Mesothelial cell of epicardium (in vitro differentiated cells): Measurements from ENCODE around the gene GFOD1. TPM values are rescaled to one million over a fixed set of nuclear protein-coding genes. Genes with fewer than 3 reads are reported as not detected.

Experiments
- DNase-seq, 2 experiments: peaks; one replicate each; pipeline ENCODE4 v3.0.0; 2021; ENCODE audit warnings: low spot score in 2 of 2; ENCODE audit not compliant: unreplicated experiment in 2 of 2
- H3K27ac Mint-ChIP-seq: 2 replicates; pipeline ENCODE4 v1.8.0; 2021; ENCODE audit warnings: mixed read lengths
- H3K27me3 Mint-ChIP-seq: 2 replicates; pipeline ENCODE4 v1.8.0; 2021; ENCODE audit warnings: low read depth, mixed read lengths
- H3K36me3 Mint-ChIP-seq: 2 replicates; pipeline ENCODE4 v1.8.0; 2021; ENCODE audit warnings: mixed read lengths
- H3K4me1 Mint-ChIP-seq: 2 replicates; pipeline ENCODE4 v1.8.0; 2021; ENCODE audit warnings: mixed read lengths
- H3K4me3 Mint-ChIP-seq: 2 replicates; pipeline ENCODE4 v1.8.0; 2021; ENCODE audit warnings: mild to moderate bottlenecking, moderate library complexity, mixed read lengths
- H3K9me3 Mint-ChIP-seq: 2 replicates; pipeline ENCODE4 v1.8.0; 2021; ENCODE audit warnings: mixed read lengths
- total RNA-seq: library from RNA; stranded (reverse); gene quantifications from 3 replicates; pipeline ENCODE4 v1.2.1, GENCODE V29; 2021
- TF ChIP-seq, protein P1 (sequence below): fragments of 200-600 bp; sonication (generic); IDR thresholded peaks from one replicate; pipeline ENCODE4 v1.5.0; 2021; ENCODE audit warnings: antibody characterized with exemption; ENCODE audit not compliant: unreplicated experiment

Gene GFOD1
- total RNA-seq, 1 donor from 2014 or later: 4.8 TPM

DNA sequence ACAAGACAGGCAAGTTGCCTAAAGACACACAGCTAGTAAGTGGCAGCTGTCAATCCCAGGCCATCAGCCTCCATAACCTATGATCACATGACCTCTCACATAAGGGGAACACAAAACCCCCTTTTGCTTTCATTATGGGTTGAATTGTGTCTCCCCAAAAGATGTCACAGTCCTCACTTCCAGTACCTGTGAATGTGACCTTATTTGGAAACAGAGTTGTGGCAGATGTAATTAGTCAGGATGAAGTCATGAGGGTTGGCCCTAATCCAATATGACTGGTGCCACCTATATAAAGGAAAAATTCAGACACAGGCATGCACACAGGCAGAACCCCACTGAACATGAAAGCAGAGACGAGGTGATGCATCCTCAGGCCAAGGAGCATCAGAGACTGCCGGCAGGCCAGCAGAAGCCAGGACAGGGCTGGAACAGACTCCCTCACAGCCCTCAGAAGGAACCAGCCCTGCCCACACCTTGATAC lies 33.6 kb downstream of the GFOD1 start:
- no peak for DNase-seq
- Mint-ChIP-seq H3K4me3 (no peak overlapping the region), H3K27me3 (peaks cover 15% of the 10 kb centered on the region), H3K27ac (no peak overlapping the region), H3K9me3 (peaks cover 4% of the 10 kb centered on the region), H3K4me1 (peaks cover 10% of the 10 kb centered on the region), H3K36me3 (no peaks in the 10 kb centered on the region)
- TF ChIP-seq, protein P1, sequence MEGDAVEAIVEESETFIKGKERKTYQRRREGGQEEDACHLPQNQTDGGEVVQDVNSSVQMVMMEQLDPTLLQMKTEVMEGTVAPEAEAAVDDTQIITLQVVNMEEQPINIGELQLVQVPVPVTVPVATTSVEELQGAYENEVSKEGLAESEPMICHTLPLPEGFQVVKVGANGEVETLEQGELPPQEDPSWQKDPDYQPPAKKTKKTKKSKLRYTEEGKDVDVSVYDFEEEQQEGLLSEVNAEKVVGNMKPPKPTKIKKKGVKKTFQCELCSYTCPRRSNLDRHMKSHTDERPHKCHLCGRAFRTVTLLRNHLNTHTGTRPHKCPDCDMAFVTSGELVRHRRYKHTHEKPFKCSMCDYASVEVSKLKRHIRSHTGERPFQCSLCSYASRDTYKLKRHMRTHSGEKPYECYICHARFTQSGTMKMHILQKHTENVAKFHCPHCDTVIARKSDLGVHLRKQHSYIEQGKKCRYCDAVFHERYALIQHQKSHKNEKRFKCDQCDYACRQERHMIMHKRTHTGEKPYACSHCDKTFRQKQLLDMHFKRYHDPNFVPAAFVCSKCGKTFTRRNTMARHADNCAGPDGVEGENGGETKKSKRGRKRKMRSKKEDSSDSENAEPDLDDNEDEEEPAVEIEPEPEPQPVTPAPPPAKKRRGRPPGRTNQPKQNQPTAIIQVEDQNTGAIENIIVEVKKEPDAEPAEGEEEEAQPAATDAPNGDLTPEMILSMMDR: no peak

DNA sequence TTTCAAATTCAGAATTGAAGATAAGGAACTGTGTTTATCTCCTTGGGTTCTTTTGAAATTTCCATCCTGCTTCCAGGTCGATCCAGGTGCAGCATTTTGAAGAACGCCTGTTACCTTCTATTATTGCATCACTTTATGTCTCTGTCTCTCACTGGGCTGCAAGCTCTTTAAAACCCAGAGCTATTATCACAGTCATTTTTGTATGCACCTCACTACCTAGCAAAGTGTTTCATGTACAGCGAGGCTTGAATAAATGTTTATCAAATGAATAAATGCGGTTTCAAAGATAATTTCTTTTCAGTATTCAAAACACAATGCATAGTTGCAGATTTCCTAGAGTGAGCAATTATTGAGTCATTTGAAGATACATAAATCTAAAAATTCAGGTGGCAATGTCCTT lies 34.2 kb downstream of the GFOD1 start:
- Mint-ChIP-seq H3K9me3 (peaks cover 4% of the 10 kb centered on the region), H3K27me3 (peaks cover 21% of the 10 kb centered on the region), H3K4me1 (peaks cover 10% of the 10 kb centered on the region), H3K36me3 (no peaks in the 10 kb centered on the region), H3K27ac (no peak overlapping the region), H3K4me3 (no peak overlapping the region)
- TF ChIP-seq, protein P1: no peak
- no peak for DNase-seq

DNA sequence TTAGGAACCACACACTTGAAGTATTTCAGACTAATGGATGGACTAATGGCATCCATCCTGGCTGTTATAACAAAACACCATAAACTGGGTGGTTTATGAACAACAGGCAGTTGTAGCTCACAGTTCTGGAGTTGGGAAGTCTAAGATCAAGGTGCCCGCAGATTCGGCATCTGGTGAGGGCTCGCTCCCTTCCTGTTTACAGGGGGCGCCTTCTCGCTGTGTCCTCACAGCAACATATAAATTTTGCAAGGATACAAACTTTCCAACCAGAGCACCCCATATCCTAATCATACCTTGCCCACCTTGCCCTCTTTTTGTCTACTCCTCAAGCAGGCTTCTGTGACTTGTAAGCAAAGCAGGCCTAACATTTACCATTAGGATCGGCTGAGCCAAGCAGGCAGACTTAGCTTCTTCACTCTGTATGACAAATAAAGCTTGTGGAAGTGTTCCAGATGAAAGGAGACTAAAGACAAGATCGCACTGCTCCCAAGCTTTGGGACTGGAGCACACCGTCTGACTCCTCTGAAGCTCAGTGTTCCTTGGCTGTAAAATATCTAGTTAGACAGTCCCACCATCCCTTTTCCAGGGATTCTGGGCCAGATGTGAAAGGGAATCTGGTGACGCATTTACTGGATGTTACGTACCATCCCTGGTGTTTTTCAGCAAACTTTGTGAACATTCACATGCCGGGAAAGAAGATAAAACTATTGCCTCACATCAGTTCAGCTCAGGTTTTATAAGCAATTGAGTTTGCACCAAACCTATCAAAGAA lies 34.9 kb downstream of the GFOD1 start:
- TF ChIP-seq, protein P1: no peak
- Mint-ChIP-seq H3K4me1 (peaks cover 10% of the 10 kb centered on the region), H3K4me3 (no peak overlapping the region), H3K36me3 (no peaks in the 10 kb centered on the region), H3K27me3 (peaks cover 25% of the 10 kb centered on the region), H3K27ac (peak overlapping the region; percentile 22), H3K9me3 (peaks cover 4% of the 10 kb centered on the region)
- no peak for DNase-seq

DNA sequence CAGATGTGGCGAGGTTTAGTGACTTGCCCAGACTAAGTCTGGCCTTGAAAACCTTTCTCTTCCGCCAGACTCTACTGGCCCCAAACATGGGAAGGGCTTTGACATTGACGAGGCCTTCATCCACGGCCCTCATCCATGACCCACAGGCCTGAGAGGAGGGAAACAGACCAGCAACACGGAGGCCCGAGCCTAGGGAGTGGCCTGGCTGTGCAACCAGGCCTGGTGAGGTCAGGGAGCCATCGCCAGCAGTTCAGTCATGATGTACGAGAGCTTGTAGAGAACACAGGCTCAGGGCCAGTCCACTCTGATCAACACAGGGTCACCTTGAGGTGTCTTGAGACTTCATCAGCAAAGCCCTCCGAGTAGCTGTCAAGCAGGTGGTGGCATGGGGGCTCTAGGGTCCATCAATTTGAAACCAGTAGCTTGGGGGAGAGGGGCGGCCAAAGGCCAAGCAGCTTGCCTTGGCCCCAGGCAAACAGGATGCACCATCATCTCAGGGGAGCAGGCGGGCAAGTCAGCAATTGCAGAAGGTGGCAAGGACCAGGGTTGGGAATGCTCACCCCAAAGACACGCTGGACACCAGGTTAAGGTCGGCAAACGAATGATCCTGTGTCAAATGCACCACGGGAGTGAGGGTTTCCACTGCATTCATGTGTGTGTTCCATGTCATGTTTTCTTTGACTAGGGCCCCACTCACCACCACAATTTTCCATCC lies 36.1 kb downstream of the GFOD1 start:
- DNase-seq: no peak
- TF ChIP-seq, protein P1: no peak
- Mint-ChIP-seq H3K9me3 (peaks cover 4% of the 10 kb centered on the region), H3K27ac (no peak overlapping the region), H3K4me3 (no peak overlapping the region), H3K27me3 (peaks cover 25% of the 10 kb centered on the region), H3K36me3 (no peaks in the 10 kb centered on the region), H3K4me1 (peaks cover 10% of the 10 kb centered on the region)

DNA sequence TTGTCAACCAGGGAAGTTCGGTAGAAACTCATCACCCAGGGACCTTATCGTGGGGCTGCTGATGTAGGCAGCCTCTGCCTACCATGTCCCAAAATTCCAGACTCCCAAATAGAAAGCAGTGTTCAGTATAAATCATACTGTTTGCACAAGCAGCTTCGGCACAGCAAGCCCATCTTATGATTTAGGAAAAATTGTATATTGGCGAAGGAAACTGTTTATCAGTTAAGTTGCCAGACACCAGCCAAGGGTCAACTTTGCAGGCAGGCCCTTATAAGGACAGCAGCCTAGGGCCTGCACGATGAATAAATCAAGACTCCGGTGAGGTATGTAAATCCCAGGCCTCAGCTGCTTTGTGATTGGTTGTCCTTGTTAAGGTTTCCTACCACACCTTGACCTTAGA lies 36.8 kb downstream of the GFOD1 start:
- Mint-ChIP-seq H3K4me1 (peaks cover 10% of the 10 kb centered on the region), H3K4me3 (no peak overlapping the region), H3K9me3 (peaks cover 4% of the 10 kb centered on the region), H3K36me3 (no peaks in the 10 kb centered on the region), H3K27ac (no peak overlapping the region), H3K27me3 (peaks cover 23% of the 10 kb centered on the region)
- DNase-seq: no peak
- TF ChIP-seq, protein P1: no peak
